SK-N-SH treated with all-trans-retinoic acid at 6 μM for 48 hours (cell line): ENCODE data around the gene ULK3.

ENCODE experiments used
- ARNTL ChIP-seq: fragments of 450-650 bp; formaldehyde crosslinking; IDR thresholded peaks from 2 replicates; pipeline ENCODE4 v1.5.0; 2020; ENCODE audit warnings: low read depth, mild to moderate bottlenecking, moderate library complexity, borderline replicate concordance
- CSRNP3 ChIP-seq: fragments of 250-450 bp; sonication (Bioruptor Pico); IDR thresholded peaks from 2 replicates; pipeline ENCODE4 v1.5.1; 2021; ENCODE audit warnings: mild to moderate bottlenecking, moderate library complexity
- PATZ1 ChIP-seq: fragments of 250-450 bp; sonication (Bioruptor Pico); IDR thresholded peaks from 2 replicates; pipeline ENCODE4 v1.8.0; 2020; ENCODE audit warnings: mild to moderate bottlenecking, moderate library complexity, borderline replicate concordance
- POU6F1 ChIP-seq: fragments of 250-450 bp; sonication (Bioruptor Pico); IDR thresholded peaks from 2 replicates; pipeline ENCODE4 v1.8.0; 2021; ENCODE audit warnings: low read depth, mild to moderate bottlenecking, moderate library complexity, borderline replicate concordance
- TCF4 ChIP-seq: fragments of 250-450 bp; sonication (Bioruptor Pico); IDR thresholded peaks from 2 replicates; pipeline ENCODE4 v1.8.0; 2021; ENCODE audit warnings: mild to moderate bottlenecking, moderate library complexity, borderline replicate concordance
- TOX ChIP-seq: fragments of 250-450 bp; sonication (Bioruptor Pico); IDR thresholded peaks from 2 replicates; pipeline ENCODE4 v1.8.0; 2021; ENCODE audit warnings: mild to moderate bottlenecking, moderate library complexity, borderline replicate concordance
- ZNF565 ChIP-seq: fragments of 450-650 bp; formaldehyde crosslinking; conservative IDR thresholded peaks from 2 replicates; pipeline ENCODE4 v1.5.0; 2020; ENCODE audit warnings: low read depth, mild to moderate bottlenecking, moderate library complexity

GRCh38 chr15:74812533-74812932, 30.4 kb downstream of the ULK3 start, which contains the start of gene LMAN1L:
- TF ChIP-seq ZNF565 (no peak), ARNTL (no peak), POU6F1 (CRISPR knock-in tag) (no peak), CSRNP3 (CRISPR knock-in tag) (no peak), TCF4 (CRISPR knock-in tag) (no peak), PATZ1 (CRISPR knock-in tag) (no peak), TOX (CRISPR knock-in tag) (no peak)
